Suppressor macrophage treated with lipopolysaccharide for 4 hours (primary cell): ENCODE measurements around the gene TEX29.

Experiments used
- DNase-seq: peaks from one replicate; pipeline ENCODE4 v3.0.0-alpha.2; 2020

TEX29 gene

GRCh38 chr13:111372651-111373425 lies 52.4 kb downstream of the TEX29 start:
- DNase-seq, result no peak

GRCh38 chr13:111373486-111373885 lies 53.0 kb downstream of the TEX29 start:
- DNase-seq, result no peak

- no peak for DNase-seq
Observed at GRCh38 chr13:111380431-111380830, 60.0 kb downstream of the TEX29 start.

GRCh38 chr13:111382411-111382810 lies 62.0 kb downstream of the TEX29 start:
- DNase-seq, result no peak

GRCh38 chr13:111382877-111383276 lies 62.4 kb downstream of the TEX29 start:
- no peak for DNase-seq

- no peak for DNase-seq
Observed at GRCh38 chr13:111383591-111384440, 63.4 kb downstream of the TEX29 start.

- no peak for DNase-seq
Observed at GRCh38 chr13:111384441-111385182, 64.2 kb downstream of the TEX29 start.

GRCh38 chr13:111385183-111385857 lies 64.9 kb downstream of the TEX29 start:
- DNase-seq, result no peak

- DNase-seq, result no peak
Observed at GRCh38 chr13:111387026-111387871, 66.8 kb downstream of the TEX29 start.

GRCh38 chr13:111387945-111388600 lies 67.6 kb downstream of the TEX29 start:
- no peak for DNase-seq

- DNase-seq, result no peak
Observed at GRCh38 chr13:111388851-111389500, 68.5 kb downstream of the TEX29 start.

GRCh38 chr13:111389621-111390521 lies 69.4 kb downstream of the TEX29 start:
- no peak for DNase-seq

GRCh38 chr13:111390522-111391270 lies 70.3 kb downstream of the TEX29 start:
- no peak for DNase-seq

- no peak for DNase-seq
Observed at GRCh38 chr13:111392486-111392885, 72.0 kb downstream of the TEX29 start.

- DNase-seq, result no peak
Observed at GRCh38 chr13:111393221-111393790, 72.9 kb downstream of the TEX29 start.
